CD14-positive monocyte (primary cell): ENCODE measurements around the gene SNN. TPM values are rescaled to one million over a fixed set of nuclear protein-coding genes. Genes with fewer than 3 reads are reported as not detected.

Source experiments
- DNase-seq, 3 donors: peaks; one replicate each; pipeline ENCODE4 v3.0.0-alpha.2; 2011 to 2022
- H2AFZ ChIP-seq: 2 replicates; pipeline ENCODE4 v1.6.0; 2012; ENCODE audit warnings: mild to moderate bottlenecking, low read depth, low read length, inconsistent platforms; ENCODE audit not compliant: insufficient read depth, poor library complexity, severe bottlenecking
- H3K27ac ChIP-seq, 2 donors: 1 replicate in 1 of 2; 2 replicates in 1 of 2; pipeline ENCODE4 v1.5.1; 2012 to 2013; ENCODE audit warnings: low read length in 2 of 2, control low read depth in 1 of 2, inconsistent platforms in 1 of 2, low read depth in 1 of 2, mild to moderate bottlenecking in 1 of 2
- H3K27me3 ChIP-seq, 2 donors: one replicate each; pipeline versions ENCODE4 v1.6.0 to v1.6.1; 2011 to 2013; ENCODE audit warnings: low read length in 2 of 2; ENCODE audit not compliant: control insufficient read depth in 2 of 2, insufficient read depth in 2 of 2
- H3K36me3 ChIP-seq, 2 donors: replicated peaks in 1 of 2; 1 replicate in 1 of 2; 2 replicates in 1 of 2; pipeline versions ENCODE4 v1.5.1 to v1.6.1; 2012 to 2013; ENCODE audit warnings: low read length in 2 of 2, control low read depth in 1 of 2, inconsistent platforms in 1 of 2, mild to moderate bottlenecking in 1 of 2; ENCODE audit not compliant: insufficient read depth in 2 of 2, control insufficient read depth in 1 of 2
- H3K4me1 ChIP-seq, 2 donors: 1 replicate in 1 of 2; 2 replicates in 1 of 2; pipeline versions ENCODE4 v1.5.1 to v1.6.1; 2012 to 2013; ENCODE audit warnings: low read length in 2 of 2, control low read depth in 1 of 2, inconsistent platforms in 1 of 2, mild to moderate bottlenecking in 1 of 2, moderate library complexity in 1 of 2; ENCODE audit not compliant: insufficient read depth in 2 of 2, control insufficient read depth in 1 of 2
- H3K4me2 ChIP-seq: replicated peaks from 2 replicates; pipeline ENCODE3; 2012; ENCODE audit warnings: low read length, moderate library complexity, mild to moderate bottlenecking; ENCODE audit not compliant: poor library complexity, severe bottlenecking; ENCODE audit errors: extremely low read depth
- H3K4me3 ChIP-seq, 3 experiments: fragments of 200-600 bp in 1 of 3; sonication (generic) in 1 of 3; replicated peaks in 1 of 3; 1 replicate in 2 of 3; 2 replicates in 1 of 3; pipeline ENCODE4 v1.5.1; 2011 to 2013; ENCODE audit warnings: low read length in 3 of 3, mild to moderate bottlenecking in 3 of 3, control low read depth in 2 of 3, low read depth in 2 of 3, inconsistent platforms in 1 of 3, moderate library complexity in 1 of 3
- H3K79me2 ChIP-seq: 2 replicates; pipeline ENCODE4 v1.6.0; 2012; ENCODE audit warnings: mild to moderate bottlenecking, control low read depth, inconsistent platforms, low read length, moderate library complexity; ENCODE audit not compliant: insufficient read depth
- H3K9ac ChIP-seq: 2 replicates; pipeline ENCODE4 v1.6.0; 2017; ENCODE audit warnings: low read length, mild to moderate bottlenecking; ENCODE audit not compliant: insufficient read depth, poor library complexity, severe bottlenecking
- H3K9me3 ChIP-seq, 2 donors: replicated peaks in 1 of 2; 1 replicate in 1 of 2; 2 replicates in 1 of 2; pipeline versions ENCODE4 v1.5.1 to v1.6.1; 2012 to 2013; ENCODE audit warnings: low read length in 2 of 2, control low read depth in 1 of 2; ENCODE audit not compliant: control insufficient read depth in 1 of 2, insufficient read depth in 1 of 2
- H4K20me1 ChIP-seq: 2 replicates; pipeline ENCODE4 v1.6.0; 2012; ENCODE audit warnings: mild to moderate bottlenecking, low read length, control low read depth, moderate library complexity; ENCODE audit not compliant: insufficient read depth
- H3K27ac Mint-ChIP-seq, 7 donors: one replicate each; pipeline ENCODE4 v1.8.0; 2020; ENCODE audit warnings: mild to moderate bottlenecking in 7 of 7, mixed read lengths in 7 of 7, moderate library complexity in 6 of 7, inconsistent platforms in 2 of 7
- H3K27me3 Mint-ChIP-seq, 3 donors: one replicate each; pipeline ENCODE4 v1.8.0; 2021 to 2022; ENCODE audit warnings: low read depth in 3 of 3, mild to moderate bottlenecking in 3 of 3, mixed read lengths in 3 of 3, moderate library complexity in 3 of 3, inconsistent platforms in 1 of 3
- H3K36me3 Mint-ChIP-seq, 2 donors: one replicate each; pipeline ENCODE4 v1.8.0; 2020; ENCODE audit warnings: mixed read lengths in 2 of 2, inconsistent platforms in 1 of 2, mild to moderate bottlenecking in 1 of 2
- H3K4me1 Mint-ChIP-seq: one replicate; pipeline ENCODE4 v1.8.0; 2020; ENCODE audit warnings: mild to moderate bottlenecking, mixed read lengths
- H3K4me3 Mint-ChIP-seq, 2 donors: one replicate each; pipeline ENCODE4 v1.8.0; 2020; ENCODE audit warnings: mild to moderate bottlenecking in 2 of 2, mixed read lengths in 2 of 2, moderate library complexity in 1 of 2
- H3K9me3 Mint-ChIP-seq, 7 donors: one replicate each; pipeline ENCODE4 v1.8.0; 2020 to 2022; ENCODE audit warnings: mixed read lengths in 7 of 7, mild to moderate bottlenecking in 6 of 7, moderate library complexity in 6 of 7, inconsistent platforms in 2 of 7
- CTCF ChIP-seq: fragments of 200-600 bp; IDR thresholded peaks from one replicate; pipeline ENCODE4 v1.8.0; 2022; ENCODE audit warnings: antibody characterized with exemption, mild to moderate bottlenecking
- WGBS: methylation state at CpG from one replicate; pipeline ENCODE4 v1.1.5; 2013; ENCODE audit warnings: missing lambda C conversion rate; ENCODE audit not compliant: insufficient coverage; 5-methylcytosine and 5-hydroxymethylcytosine counted together
- intact Hi-C, 2 donors: fragments of 100-400 bp; cut with micrococcal nuclease; formaldehyde crosslinking; loops; one replicate each; pipeline versions ENCODE4 v1.15.0 to v1.15.1; 2023
- polyA plus RNA-seq, 3 donors: library from polyadenylated mRNA; depleted of rRNA in 1 of 3; unstranded in 2 of 3; stranded (reverse) in 1 of 3; fragments of 300-500 nt in 2 of 3; fragments of >200 nt in 1 of 3; fragmentation: Illumina TruSeq in 2 of 3; gene quantifications; 1 replicate in 2 of 3; 2 replicates in 1 of 3; pipeline ENCODE4 v1.2.3, GENCODE V29; 2012 to 2021

SNN gene
- polyA plus RNA-seq, 3 donors, result 89.4 to 111 (median 91.7) TPM

- Histone ChIP-seq H3K4me2 (peak overlapping the region; percentile 38), H3K27ac (peak overlapping the region; percentile 80 to 86)
Observed at GRCh38 chr16:11624636-11625607, 43.3 kb upstream of the SNN start.

More at GRCh38 chr16:11624636-11625607, 43.3 kb upstream of the SNN start:
- no peaks in the 10 kb centered on the region for H4K20me1 ChIP-seq
- H3K4me3 ChIP-seq, result peak overlapping the region in 1 of 3 experiments; percentile 31
- intact Hi-C loops, result no loop called here
- peak overlapping the region; percentile 54 to 78 for H3K4me3 Mint-ChIP-seq
- WGBS, result 57% methylated on average over 5 of the region's 16 CpGs
- peaks cover 4 to 8% (median 5%) of the 10 kb centered on the region in 7 donors for H3K9me3 Mint-ChIP-seq
- peaks cover 0 to 7% of the 10 kb centered on the region in 2 donors for H3K9me3 ChIP-seq
- H2AFZ ChIP-seq, result peak overlapping the region; percentile 38
- peaks cover 69% of the 10 kb centered on the region for H3K4me1 Mint-ChIP-seq
- peaks cover 61 to 71% of the 10 kb centered on the region in 2 donors for H3K4me1 ChIP-seq
- DNase-seq, result peak; percentile 62 to 85 (median 83)
- peak overlapping the region; percentile 92 to 98 (median 95) for H3K27ac Mint-ChIP-seq
- no peaks in the 10 kb centered on the region for H3K27me3 ChIP-seq
- peaks cover 0 to 13% (median 5%) of the 10 kb centered on the region in 3 donors for H3K27me3 Mint-ChIP-seq
- H3K9ac ChIP-seq, result no peak overlapping the region
- H3K36me3 ChIP-seq, result no peaks in the 10 kb centered on the region
- no peaks in the 10 kb centered on the region for H3K79me2 ChIP-seq
- H3K36me3 Mint-ChIP-seq, result peaks cover 7 to 13% of the 10 kb centered on the region in 2 donors
- no peak for TF ChIP-seq CTCF
